Fibroblast of the aortic adventitia (primary cell): ENCODE measurements around the gene GNA14. TPM values are rescaled to one million over a fixed set of nuclear protein-coding genes. Genes with fewer than 3 reads are reported as not detected.

Experiments
- DNase-seq: peaks from one replicate; pipeline ENCODE4 v3.0.0-alpha.2; 2010; ENCODE audit warnings: low read depth
- H3K4me3 ChIP-seq: 2 replicates; pipeline ENCODE4 v1.5.1; 2011; ENCODE audit warnings: low read depth, mild to moderate bottlenecking, control low read depth, low read length, moderate library complexity
- total RNA-seq: library from RNA; depleted of rRNA; stranded (reverse); fragments of >200 nt; gene quantifications from 2 replicates; pipeline ENCODE4 v1.2.3, GENCODE V29; 2012; ENCODE audit warnings: low replicate concordance
- TF ChIP-seq, protein P1 (sequence below): IDR thresholded peaks from 2 replicates; pipeline ENCODE4 v1.5.1; 2011; ENCODE audit warnings: mild to moderate bottlenecking, low read length, control low read depth, inconsistent platforms; ENCODE audit not compliant: insufficient read depth

The GNA14 gene
- total RNA-seq, 1 donor: 1.5 TPM

DNA sequence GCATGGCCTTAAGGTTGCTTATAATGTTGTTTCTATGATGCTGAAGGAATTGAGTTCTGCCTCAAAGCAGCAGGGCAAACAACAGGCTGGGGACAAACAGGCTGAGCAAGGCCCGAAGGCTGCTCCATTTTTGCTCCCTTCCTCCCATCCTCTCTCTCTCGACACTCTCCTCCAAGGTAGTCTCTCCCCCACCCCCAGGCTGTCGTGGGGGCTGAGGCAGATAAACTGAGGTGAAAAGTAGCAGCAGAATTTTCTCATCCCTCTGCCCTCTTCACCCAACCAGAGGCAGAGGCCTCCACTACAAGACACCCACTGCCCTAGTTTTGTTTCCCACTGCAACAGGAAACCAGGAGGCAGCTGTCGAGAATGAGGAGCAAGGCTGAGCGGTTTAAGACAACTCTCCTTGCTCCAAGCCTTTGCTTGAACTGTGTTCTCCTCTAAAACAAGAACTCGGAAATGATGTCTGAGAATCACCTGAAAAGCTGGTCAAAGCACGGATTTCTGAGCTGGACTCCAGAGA lies 13.5 kb upstream of the GNA14 start:
- DNase-seq: no peak
- TF ChIP-seq, protein P1, sequence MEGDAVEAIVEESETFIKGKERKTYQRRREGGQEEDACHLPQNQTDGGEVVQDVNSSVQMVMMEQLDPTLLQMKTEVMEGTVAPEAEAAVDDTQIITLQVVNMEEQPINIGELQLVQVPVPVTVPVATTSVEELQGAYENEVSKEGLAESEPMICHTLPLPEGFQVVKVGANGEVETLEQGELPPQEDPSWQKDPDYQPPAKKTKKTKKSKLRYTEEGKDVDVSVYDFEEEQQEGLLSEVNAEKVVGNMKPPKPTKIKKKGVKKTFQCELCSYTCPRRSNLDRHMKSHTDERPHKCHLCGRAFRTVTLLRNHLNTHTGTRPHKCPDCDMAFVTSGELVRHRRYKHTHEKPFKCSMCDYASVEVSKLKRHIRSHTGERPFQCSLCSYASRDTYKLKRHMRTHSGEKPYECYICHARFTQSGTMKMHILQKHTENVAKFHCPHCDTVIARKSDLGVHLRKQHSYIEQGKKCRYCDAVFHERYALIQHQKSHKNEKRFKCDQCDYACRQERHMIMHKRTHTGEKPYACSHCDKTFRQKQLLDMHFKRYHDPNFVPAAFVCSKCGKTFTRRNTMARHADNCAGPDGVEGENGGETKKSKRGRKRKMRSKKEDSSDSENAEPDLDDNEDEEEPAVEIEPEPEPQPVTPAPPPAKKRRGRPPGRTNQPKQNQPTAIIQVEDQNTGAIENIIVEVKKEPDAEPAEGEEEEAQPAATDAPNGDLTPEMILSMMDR: no peak
- no peak overlapping the region for H3K4me3 ChIP-seq

DNA sequence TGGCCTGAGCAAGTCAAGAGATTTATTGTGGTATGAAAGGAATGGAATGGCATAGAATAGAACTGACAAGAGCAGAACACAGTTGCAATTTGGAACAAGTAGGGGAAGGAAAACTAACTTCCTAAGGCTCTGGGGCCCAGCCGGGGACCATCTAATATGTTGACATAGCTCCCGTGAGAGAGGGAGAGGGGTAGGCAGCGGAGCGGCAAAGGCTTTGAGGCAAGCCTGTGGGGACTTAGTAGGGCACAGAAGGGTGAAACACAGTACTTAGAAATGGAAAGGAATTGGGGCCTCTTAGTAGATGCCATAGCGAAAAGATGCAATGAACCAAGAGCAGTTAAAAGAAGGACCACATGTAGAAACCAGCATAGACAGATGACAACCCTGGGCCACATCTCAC lies 11.8 kb upstream of the GNA14 start:
- no peak for DNase-seq
- TF ChIP-seq, protein P1: no peak

DNA sequence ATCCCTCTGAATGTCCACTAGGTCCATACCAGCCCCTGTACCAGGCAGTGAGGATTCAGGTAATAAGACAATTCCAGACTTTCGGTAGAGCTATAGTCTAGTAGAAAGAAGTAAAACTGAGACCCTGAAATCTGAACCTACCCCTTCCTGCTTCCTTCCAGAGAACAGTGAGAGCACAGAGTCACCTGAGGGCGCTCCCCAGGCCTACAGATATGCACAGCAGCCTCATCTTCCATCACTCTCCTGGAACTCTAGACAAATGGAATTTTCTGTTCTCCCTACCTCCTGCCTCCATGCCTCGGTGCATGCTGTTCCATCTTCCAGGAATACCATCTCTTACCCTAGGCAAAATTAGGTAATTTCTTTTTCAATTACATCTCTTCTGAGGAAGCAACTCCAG lies 3.1 kb upstream of the GNA14 start:
- DNase-seq: no peak
- TF ChIP-seq, protein P1: no peak
- H3K4me3 ChIP-seq: no peak overlapping the region

More for the DNA sequence above, 11.8 kb upstream of the GNA14 start:
- no peak overlapping the region for H3K4me3 ChIP-seq

DNA sequence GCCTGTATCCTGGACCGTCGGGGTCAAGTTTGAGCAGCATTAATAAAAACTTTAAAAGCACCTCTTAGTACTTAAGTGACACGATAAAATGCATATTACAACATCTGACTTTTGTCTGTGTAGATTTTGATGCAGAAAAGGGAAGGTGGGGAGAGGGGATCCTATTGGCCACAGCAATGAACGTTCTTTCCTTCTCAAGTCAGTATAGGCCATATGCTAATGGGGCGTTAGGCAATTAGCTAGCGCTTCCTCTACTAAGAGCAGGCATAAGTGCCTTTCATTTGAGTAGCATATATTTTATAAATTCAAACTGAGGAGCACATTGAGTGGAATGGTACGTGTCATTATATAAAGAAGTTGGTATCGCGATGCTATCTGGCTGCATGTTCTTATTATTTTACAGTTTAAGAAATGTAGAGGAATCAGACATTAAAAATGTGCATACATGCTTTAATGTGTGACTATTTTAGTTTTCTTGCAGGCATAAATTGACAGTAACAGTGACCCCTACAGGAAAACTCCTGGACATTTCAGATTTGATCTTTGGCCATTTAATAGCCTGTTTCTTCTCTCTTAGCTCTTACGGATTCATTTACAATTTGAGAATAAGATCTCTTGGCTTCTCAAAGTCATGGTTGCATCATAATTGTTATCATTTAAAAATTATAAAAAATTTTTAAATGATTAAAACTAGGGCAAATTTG lies 1.1 kb upstream of the GNA14 start:
- DNase-seq: peak; percentile 56
- TF ChIP-seq, protein P1: peak; percentile 42
- no peak overlapping the region for H3K4me3 ChIP-seq

DNA sequence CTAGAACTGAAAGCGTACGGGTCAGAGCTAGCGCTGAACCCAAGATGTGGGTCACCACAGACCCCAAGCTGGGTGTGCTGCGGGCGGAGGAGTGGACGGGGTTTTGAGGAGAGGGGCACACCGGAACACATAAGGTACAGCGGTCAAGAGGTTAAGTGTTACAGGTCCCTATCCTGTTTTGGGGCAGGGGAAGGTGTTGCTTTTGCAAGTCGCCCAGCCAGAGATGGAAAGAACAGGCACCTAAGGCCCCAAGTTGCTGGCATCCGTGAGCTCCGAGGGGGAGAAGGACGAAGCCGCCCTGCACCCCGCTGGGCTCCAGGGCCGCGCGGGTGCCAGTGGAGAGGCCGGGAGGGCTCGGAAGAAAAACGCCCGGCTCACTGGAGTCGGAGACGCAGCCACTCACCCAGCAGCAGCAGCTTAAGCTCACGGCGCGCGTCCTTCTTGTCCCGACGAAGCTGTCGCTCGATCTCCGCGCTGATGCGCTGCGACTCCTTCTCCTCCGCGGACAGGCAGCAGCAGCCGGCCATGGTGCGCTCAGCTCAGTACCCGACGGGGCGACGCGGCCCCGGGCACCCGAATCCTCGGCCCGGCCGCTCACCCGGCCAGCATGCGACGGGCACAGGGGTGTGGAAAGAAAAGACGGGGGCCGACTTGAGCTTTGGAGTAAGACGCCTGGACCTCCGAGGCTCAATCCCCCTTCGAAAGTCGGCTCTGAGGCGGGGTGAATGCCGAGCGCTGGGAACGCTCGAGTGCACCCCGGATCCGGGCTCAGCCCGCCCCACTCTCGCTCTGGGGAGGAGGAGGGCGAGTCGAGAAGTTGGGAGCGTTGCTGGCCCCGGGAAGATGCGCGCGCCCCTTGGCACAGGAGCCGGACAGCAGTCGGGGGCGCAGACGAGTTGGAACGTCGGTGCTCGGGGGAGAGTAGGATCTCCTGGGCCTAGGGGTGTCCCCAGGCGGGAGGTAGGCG lies 572 bp downstream of the GNA14 start:
- DNase-seq: no peak
- H3K4me3 ChIP-seq: peak overlapping the region; percentile 61
- TF ChIP-seq, protein P1: no peak

DNA sequence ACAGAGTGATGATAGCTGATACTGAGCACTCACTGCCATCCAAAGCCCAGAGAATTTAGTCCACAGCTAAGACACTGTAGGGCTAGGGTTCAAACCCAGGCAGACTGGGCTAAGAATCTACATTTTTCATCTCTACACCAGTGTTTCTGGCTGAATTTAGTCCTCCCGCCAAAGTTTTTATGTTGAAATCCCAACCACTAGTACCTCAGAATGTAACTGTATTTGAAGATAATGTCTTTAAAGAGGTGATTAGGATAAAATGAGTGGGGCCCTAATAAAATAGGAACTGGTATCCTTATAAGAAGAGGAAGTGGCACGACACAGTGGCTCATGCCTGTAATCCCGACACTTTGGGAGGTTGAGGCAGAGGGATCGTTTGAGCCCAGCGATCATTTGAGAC lies 4.3 kb downstream of the GNA14 start:
- no peak overlapping the region for H3K4me3 ChIP-seq
- no peak for DNase-seq
- TF ChIP-seq, protein P1: no peak
